ENCODE results near the gene TMED1.

- TF ChIP-seq JUNB (IDR thresholded peaks at IDR 0.05; ENCODE audit: unreplicated experiment), result no peak
- TF ChIP-seq CTCF (conservative IDR thresholded peaks at IDR 0.05; ENCODE audit: low read depth in 2 of 2), result no peak
- TF ChIP-seq POLR2AphosphoS5 (IDR thresholded peaks at IDR 0.05; ENCODE audit: low read depth), result no peak
- no peak for TF ChIP-seq CREB1 (CRISPR knock-in tag; IDR thresholded peaks at IDR 0.05; ENCODE audit: low read depth)
- TF ChIP-seq, protein P1, sequence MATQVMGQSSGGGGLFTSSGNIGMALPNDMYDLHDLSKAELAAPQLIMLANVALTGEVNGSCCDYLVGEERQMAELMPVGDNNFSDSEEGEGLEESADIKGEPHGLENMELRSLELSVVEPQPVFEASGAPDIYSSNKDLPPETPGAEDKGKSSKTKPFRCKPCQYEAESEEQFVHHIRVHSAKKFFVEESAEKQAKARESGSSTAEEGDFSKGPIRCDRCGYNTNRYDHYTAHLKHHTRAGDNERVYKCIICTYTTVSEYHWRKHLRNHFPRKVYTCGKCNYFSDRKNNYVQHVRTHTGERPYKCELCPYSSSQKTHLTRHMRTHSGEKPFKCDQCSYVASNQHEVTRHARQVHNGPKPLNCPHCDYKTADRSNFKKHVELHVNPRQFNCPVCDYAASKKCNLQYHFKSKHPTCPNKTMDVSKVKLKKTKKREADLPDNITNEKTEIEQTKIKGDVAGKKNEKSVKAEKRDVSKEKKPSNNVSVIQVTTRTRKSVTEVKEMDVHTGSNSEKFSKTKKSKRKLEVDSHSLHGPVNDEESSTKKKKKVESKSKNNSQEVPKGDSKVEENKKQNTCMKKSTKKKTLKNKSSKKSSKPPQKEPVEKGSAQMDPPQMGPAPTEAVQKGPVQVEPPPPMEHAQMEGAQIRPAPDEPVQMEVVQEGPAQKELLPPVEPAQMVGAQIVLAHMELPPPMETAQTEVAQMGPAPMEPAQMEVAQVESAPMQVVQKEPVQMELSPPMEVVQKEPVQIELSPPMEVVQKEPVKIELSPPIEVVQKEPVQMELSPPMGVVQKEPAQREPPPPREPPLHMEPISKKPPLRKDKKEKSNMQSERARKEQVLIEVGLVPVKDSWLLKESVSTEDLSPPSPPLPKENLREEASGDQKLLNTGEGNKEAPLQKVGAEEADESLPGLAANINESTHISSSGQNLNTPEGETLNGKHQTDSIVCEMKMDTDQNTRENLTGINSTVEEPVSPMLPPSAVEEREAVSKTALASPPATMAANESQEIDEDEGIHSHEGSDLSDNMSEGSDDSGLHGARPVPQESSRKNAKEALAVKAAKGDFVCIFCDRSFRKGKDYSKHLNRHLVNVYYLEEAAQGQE (IDR thresholded peaks at IDR 0.05; ENCODE audit: unreplicated experiment), result no peak
- no peak for TF ChIP-seq EZH2 (IDR thresholded peaks at IDR 0.05; ENCODE audit: low read depth, unreplicated experiment)
- TF ChIP-seq STAT1 (IDR thresholded peaks at IDR 0.05; ENCODE audit: unreplicated experiment), result no peak
- no peak for TF ChIP-seq EZH2phosphoT487 (IDR thresholded peaks at IDR 0.05; ENCODE audit: unreplicated experiment)
- TF ChIP-seq ETS1 (IDR thresholded peaks at IDR 0.05), result no peak
These were observed 12.3 kb downstream of the TMED1 start for GRCh38 chr19:10823690-10824089.
